HG02623 (cell line): Measurements from ENCODE around the gene GRIA3.
"Not testable (repeated sequence)": the region's sequence is repeated elsewhere in the genome, so short reads cannot be mapped to it uniquely, and the experiment has no call there.

Experiments
- ATAC-seq: cut with Tn5 transposase; IDR thresholded peaks from one replicate; pipeline ENCODE4 v1.9.1; 2021; ENCODE audit warnings: moderate library complexity; ENCODE audit not compliant: unreplicated experiment

Gene GRIA3

DNA sequence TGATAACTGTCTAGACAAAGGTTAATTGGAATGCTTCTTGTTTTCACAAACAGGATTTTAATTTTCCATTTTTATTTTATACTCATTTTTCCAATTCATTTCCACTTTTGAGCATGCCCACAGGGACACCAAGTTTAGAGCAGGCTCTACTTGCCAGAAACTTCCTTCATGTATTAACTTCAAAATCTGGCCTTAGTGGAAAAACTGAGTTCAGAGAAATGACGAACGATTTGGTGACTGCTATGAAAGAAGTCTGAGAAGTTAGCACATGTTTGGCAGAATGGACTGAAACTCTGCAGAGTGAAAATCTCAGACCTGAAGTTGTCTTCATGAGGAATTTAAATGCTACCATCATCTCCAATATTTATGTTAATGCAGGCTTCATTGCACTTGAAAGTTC, 334.7 kb downstream of the GRIA3 start:
- ATAC-seq: no peak

DNA sequence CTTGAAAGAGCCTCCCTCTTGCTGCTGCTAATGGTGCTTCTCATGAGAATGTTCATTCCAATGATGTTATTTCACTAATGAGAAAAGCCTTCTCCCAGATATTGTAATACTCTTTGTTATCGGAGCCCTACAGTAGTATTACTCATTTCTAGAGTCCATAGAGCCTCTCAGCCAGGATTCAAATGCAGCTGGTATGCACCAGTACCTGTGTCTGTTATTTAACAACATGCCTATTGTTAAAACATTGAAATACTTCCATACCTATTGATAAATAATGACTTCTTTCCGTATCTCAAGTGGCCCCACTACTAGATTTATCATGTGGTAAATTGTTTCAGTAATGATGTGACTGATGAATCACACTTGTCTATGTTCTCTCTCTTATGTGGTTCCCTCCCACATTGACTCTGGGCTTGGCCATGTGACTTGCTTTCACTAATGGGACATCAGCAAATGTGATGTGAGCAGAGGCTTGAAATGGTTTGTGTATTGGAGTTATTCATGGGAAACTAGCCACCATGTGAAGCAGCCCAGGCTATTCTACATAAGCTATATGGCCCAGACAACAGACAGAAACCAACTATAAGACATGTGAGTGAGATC, 341.1 kb downstream of the GRIA3 start:
- no peak for ATAC-seq

GRCh38 chrX:123530726-123531125, 346.6 kb downstream of the GRIA3 start:
- not testable (repeated sequence) for ATAC-seq
